ENCODE measurements around the gene MBOAT1.
"Not testable (repeated sequence)": the region's sequence is repeated elsewhere in the genome, so short reads cannot be mapped to it uniquely, and the experiment has no call there.

The MBOAT1 gene

GRCh38 chr6:20202699-20203302 is 9.5 kb downstream of the MBOAT1 start:
- DNase-seq (ENCODE audit: low read depth), result no peak

- DNase-seq (ENCODE audit: low read depth), result no peak
Observed at GRCh38 chr6:20202324-20202658, 10.0 kb downstream of the MBOAT1 start.

GRCh38 chr6:20200761-20201630 is 11.3 kb downstream of the MBOAT1 start:
- no peak for DNase-seq (ENCODE audit: low read depth)

GRCh38 chr6:20198775-20199174 is 13.5 kb downstream of the MBOAT1 start:
- DNase-seq (ENCODE audit: low read depth), result no peak

- no peak for DNase-seq (ENCODE audit: low read depth)
Observed at GRCh38 chr6:20198156-20198774, 14.0 kb downstream of the MBOAT1 start.

- no peak for DNase-seq (ENCODE audit: low read depth)
Observed at GRCh38 chr6:20197251-20197650, 15.0 kb downstream of the MBOAT1 start.

- DNase-seq (ENCODE audit: low read depth), result no peak
Observed at GRCh38 chr6:20192625-20193024, 19.6 kb downstream of the MBOAT1 start.

- no peak for DNase-seq (ENCODE audit: low read depth)
Observed at GRCh38 chr6:20191992-20192391, 20.3 kb downstream of the MBOAT1 start.

- no peak for DNase-seq (ENCODE audit: low read depth)
Observed at GRCh38 chr6:20188630-20189075, 23.6 kb downstream of the MBOAT1 start.

GRCh38 chr6:20186981-20187380 is 25.3 kb downstream of the MBOAT1 start:
- DNase-seq (ENCODE audit: low read depth), result no peak

- DNase-seq (ENCODE audit: low read depth), result no peak
Observed at GRCh38 chr6:20183706-20184105, 28.6 kb downstream of the MBOAT1 start.

GRCh38 chr6:20182926-20183521 is 29.2 kb downstream of the MBOAT1 start:
- DNase-seq (ENCODE audit: low read depth), result no peak

- no peak for DNase-seq (ENCODE audit: low read depth)
Observed at GRCh38 chr6:20182069-20182468, 30.2 kb downstream of the MBOAT1 start.

GRCh38 chr6:20180935-20181334 is 31.3 kb downstream of the MBOAT1 start:
- DNase-seq (ENCODE audit: low read depth), result no peak

- DNase-seq (ENCODE audit: low read depth), result not testable (repeated sequence)
Observed at GRCh38 chr6:20179287-20180045, 32.8 kb downstream of the MBOAT1 start.

GRCh38 chr6:20178327-20178726 is 33.9 kb downstream of the MBOAT1 start:
- no peak for DNase-seq (ENCODE audit: low read depth)

GRCh38 chr6:20175810-20176410 is 36.4 kb downstream of the MBOAT1 start:
- no peak for DNase-seq (ENCODE audit: low read depth)

GRCh38 chr6:20173833-20174792 is 38.2 kb downstream of the MBOAT1 start:
- DNase-seq (ENCODE audit: low read depth), result no peak

- no peak for DNase-seq (ENCODE audit: low read depth)
Observed at GRCh38 chr6:20172842-20173456, 39.3 kb downstream of the MBOAT1 start.
